Measurements from ENCODE around the gene CCDC146.
"Not testable (repeated sequence)": the region's sequence is repeated elsewhere in the genome, so short reads cannot be mapped to it uniquely, and the experiment has no call there.

DNA sequence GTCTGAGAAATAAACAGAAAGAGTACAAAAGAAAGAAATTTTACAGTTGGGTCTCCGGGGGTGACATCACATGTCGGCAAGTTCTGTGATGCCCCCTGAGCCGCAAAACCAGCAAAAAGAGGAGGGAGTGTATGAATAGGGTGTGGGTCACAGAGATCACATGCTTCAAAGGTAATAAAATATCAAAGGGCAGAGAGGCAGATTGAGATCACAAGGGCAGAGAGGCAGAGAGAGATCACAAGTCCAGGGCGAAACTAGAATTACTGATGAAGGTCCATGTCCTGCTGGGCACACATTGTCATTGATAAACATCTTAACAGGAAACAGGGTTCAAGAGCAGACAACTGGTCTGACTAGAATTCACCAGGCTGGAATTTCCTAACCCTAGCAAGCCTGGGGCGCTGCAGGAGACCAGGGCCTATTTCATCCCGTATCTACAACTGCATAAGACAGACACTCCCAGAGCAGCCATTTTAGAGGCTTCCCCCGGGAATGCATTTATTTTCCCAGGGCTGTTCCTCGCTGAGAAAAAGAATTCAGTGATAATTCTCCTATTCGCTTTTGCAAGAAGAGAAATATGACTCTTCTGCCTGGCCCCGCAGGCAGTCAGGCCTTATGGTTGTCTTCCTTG, 97.4 kb downstream of the CCDC146 start:
- TF ChIP-seq, protein P1, sequence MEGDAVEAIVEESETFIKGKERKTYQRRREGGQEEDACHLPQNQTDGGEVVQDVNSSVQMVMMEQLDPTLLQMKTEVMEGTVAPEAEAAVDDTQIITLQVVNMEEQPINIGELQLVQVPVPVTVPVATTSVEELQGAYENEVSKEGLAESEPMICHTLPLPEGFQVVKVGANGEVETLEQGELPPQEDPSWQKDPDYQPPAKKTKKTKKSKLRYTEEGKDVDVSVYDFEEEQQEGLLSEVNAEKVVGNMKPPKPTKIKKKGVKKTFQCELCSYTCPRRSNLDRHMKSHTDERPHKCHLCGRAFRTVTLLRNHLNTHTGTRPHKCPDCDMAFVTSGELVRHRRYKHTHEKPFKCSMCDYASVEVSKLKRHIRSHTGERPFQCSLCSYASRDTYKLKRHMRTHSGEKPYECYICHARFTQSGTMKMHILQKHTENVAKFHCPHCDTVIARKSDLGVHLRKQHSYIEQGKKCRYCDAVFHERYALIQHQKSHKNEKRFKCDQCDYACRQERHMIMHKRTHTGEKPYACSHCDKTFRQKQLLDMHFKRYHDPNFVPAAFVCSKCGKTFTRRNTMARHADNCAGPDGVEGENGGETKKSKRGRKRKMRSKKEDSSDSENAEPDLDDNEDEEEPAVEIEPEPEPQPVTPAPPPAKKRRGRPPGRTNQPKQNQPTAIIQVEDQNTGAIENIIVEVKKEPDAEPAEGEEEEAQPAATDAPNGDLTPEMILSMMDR (IDR thresholded peaks at IDR 0.05; ENCODE audit: poor library complexity), result not testable (repeated sequence)
- TF ChIP-seq EZH2 (IDR thresholded peaks at IDR 0.05; ENCODE audit: borderline replicate concordance); EZH2phosphoT487 (IDR thresholded peaks at IDR 0.05; ENCODE audit: low read depth, severe bottlenecking, unreplicated experiment): not testable (repeated sequence)
